H9 (cell line): ENCODE results near the gene TCOF1. TPM values are rescaled to one million over a fixed set of nuclear protein-coding genes. Genes with fewer than 3 reads are reported as not detected.
A peak's percentile ranks its signal among the peaks of the same experiment; 100 is the strongest.

ENCODE experiments used
- DNase-seq: peaks from one replicate; pipeline ENCODE4 v3.0.0-alpha.2; 2017
- H2AFZ ChIP-seq: one replicate; pipeline ENCODE4 v1.6.1; 2013; ENCODE audit warnings: mild to moderate bottlenecking, low read length, control low read depth, moderate library complexity
- H2AK5ac ChIP-seq: 2 replicates; pipeline ENCODE4 v1.6.1; 2013; ENCODE audit warnings: low read length, control low read depth, mixed read lengths; ENCODE audit not compliant: insufficient read length
- H2BK120ac ChIP-seq: one replicate; pipeline ENCODE4 v1.6.1; 2013; ENCODE audit warnings: low read depth, mild to moderate bottlenecking, low read length, control low read depth, inconsistent platforms; ENCODE audit not compliant: poor library complexity, severe bottlenecking
- H2BK12ac ChIP-seq: 2 replicates; pipeline ENCODE4 v1.6.1; 2013; ENCODE audit warnings: low read length, control low read depth, mixed read lengths, low read depth; ENCODE audit not compliant: insufficient read length
- H2BK15ac ChIP-seq: 2 replicates; pipeline ENCODE4 v1.6.1; 2013; ENCODE audit warnings: low read depth, low read length, control low read depth
- H2BK20ac ChIP-seq: one replicate; pipeline ENCODE4 v1.6.1; 2013; ENCODE audit warnings: low read depth, mild to moderate bottlenecking, low read length, control low read depth, inconsistent platforms; ENCODE audit not compliant: poor library complexity, severe bottlenecking
- H2BK5ac ChIP-seq: 2 replicates; pipeline ENCODE4 v1.6.1; 2013; ENCODE audit warnings: low read length, control low read depth, mixed read lengths; ENCODE audit not compliant: insufficient read length
- H3K14ac ChIP-seq: 2 replicates; pipeline ENCODE4 v1.6.1; 2013; ENCODE audit warnings: low read length, control low read depth; ENCODE audit not compliant: insufficient read depth
- H3K18ac ChIP-seq: 2 replicates; pipeline ENCODE4 v1.6.1; 2013; ENCODE audit warnings: low read depth, mild to moderate bottlenecking, mixed read lengths, low read length, control low read depth; ENCODE audit not compliant: insufficient read length
- H3K23ac ChIP-seq: 2 replicates; pipeline ENCODE4 v1.6.1; 2013; ENCODE audit warnings: low read length, control low read depth, mixed read lengths, low read depth; ENCODE audit not compliant: insufficient read length
- H3K23me2 ChIP-seq: 2 replicates; pipeline ENCODE4 v1.6.1; 2013; ENCODE audit warnings: low read depth, mild to moderate bottlenecking, mixed read lengths, low read length, control low read depth; ENCODE audit not compliant: insufficient read length, poor library complexity, severe bottlenecking
- H3K27ac ChIP-seq: 2 replicates; pipeline ENCODE4 v1.5.1; 2013; ENCODE audit warnings: low read length, control low read depth, mixed read lengths, low read depth; ENCODE audit not compliant: insufficient read length
- H3K27me3 ChIP-seq: 2 replicates; pipeline ENCODE4 v1.6.1; 2013; ENCODE audit warnings: low read length, control low read depth, inconsistent platforms; ENCODE audit not compliant: insufficient read depth
- H3K4ac ChIP-seq: 2 replicates; pipeline ENCODE4 v1.6.1; 2013; ENCODE audit warnings: low read depth, mild to moderate bottlenecking, control low read depth, inconsistent platforms, low read length, moderate library complexity
- H3K4me1 ChIP-seq: 2 replicates; pipeline ENCODE4 v1.6.1; 2013; ENCODE audit warnings: low read length, control low read depth, inconsistent platforms; ENCODE audit not compliant: insufficient read depth
- H3K4me2 ChIP-seq: 2 replicates; pipeline ENCODE4 v1.6.1; 2013; ENCODE audit warnings: low read length, control low read depth, mixed read lengths; ENCODE audit not compliant: insufficient read length, insufficient read depth
- H3K56ac ChIP-seq: 2 replicates; pipeline ENCODE4 v1.6.1; 2013; ENCODE audit warnings: low read depth, mild to moderate bottlenecking, mixed read lengths, low read length, control low read depth; ENCODE audit not compliant: insufficient read length
- H3K79me1 ChIP-seq: 2 replicates; pipeline ENCODE4 v1.6.1; 2013; ENCODE audit warnings: low read depth, mild to moderate bottlenecking, moderate library complexity, low read length, control low read depth, inconsistent platforms; ENCODE audit not compliant: insufficient read depth, poor library complexity, severe bottlenecking
- H3K79me2 ChIP-seq: 2 replicates; pipeline ENCODE4 v1.6.1; 2013; ENCODE audit warnings: low read length, control low read depth, inconsistent platforms; ENCODE audit not compliant: insufficient read depth
- H3K9ac ChIP-seq: 2 replicates; pipeline ENCODE4 v1.6.1; 2013; ENCODE audit warnings: low read length, control low read depth, mixed read lengths; ENCODE audit not compliant: insufficient read length; ENCODE audit errors: extremely low read depth
- H3K9me3 ChIP-seq: one replicate; pipeline ENCODE4 v1.6.1; 2013; ENCODE audit warnings: low read depth, low read length, inconsistent platforms; ENCODE audit not compliant: control insufficient read depth
- H3T11ph ChIP-seq: one replicate; pipeline ENCODE4 v1.6.1; 2013; ENCODE audit warnings: mild to moderate bottlenecking, low read length, control low read depth, inconsistent platforms
- H4K20me1 ChIP-seq: one replicate; pipeline ENCODE4 v1.6.1; 2013; ENCODE audit not compliant: control insufficient read depth, insufficient read length, insufficient read depth
- H4K5ac ChIP-seq: 2 replicates; pipeline ENCODE4 v1.6.1; 2013; ENCODE audit warnings: low read depth, mild to moderate bottlenecking, mixed read lengths, low read length, control low read depth; ENCODE audit not compliant: insufficient read length
- H4K8ac ChIP-seq: replicated peaks from 2 replicates; pipeline ENCODE4 v1.6.1; 2013; ENCODE audit warnings: low read length, control low read depth, mixed read lengths, low read depth; ENCODE audit not compliant: insufficient read length
- H4K91ac ChIP-seq: 2 replicates; pipeline ENCODE4 v1.6.1; 2013; ENCODE audit warnings: low read depth, mild to moderate bottlenecking, moderate library complexity, mixed read lengths, low read length, control low read depth; ENCODE audit not compliant: insufficient read length
- H3K27ac Mint-ChIP-seq, 3 experiments: 2 replicates in 2 of 3; 3 replicates in 1 of 3; pipeline ENCODE4 v1.8.0; 2020 to 2021; ENCODE audit warnings: mixed read lengths in 3 of 3, mild to moderate bottlenecking in 1 of 3, moderate library complexity in 1 of 3
- H3K27me3 Mint-ChIP-seq: 2 replicates; pipeline ENCODE4 v1.8.0; 2021; ENCODE audit warnings: low read depth, mild to moderate bottlenecking, moderate library complexity, mixed read lengths
- H3K36me3 Mint-ChIP-seq, 3 experiments: 2 replicates in 2 of 3; 3 replicates in 1 of 3; pipeline ENCODE4 v1.8.0; 2020 to 2021; ENCODE audit warnings: low read depth in 3 of 3, mixed read lengths in 3 of 3; ENCODE audit not compliant: insufficient read depth in 1 of 3
- H3K4me1 Mint-ChIP-seq, 2 experiments: 2 replicates each; pipeline ENCODE4 v1.8.0; 2020; ENCODE audit warnings: mixed read lengths in 2 of 2
- H3K4me3 Mint-ChIP-seq, 2 experiments: 2 replicates in 1 of 2; 3 replicates in 1 of 2; pipeline ENCODE4 v1.8.0; 2020 to 2021; ENCODE audit warnings: mild to moderate bottlenecking in 2 of 2, mixed read lengths in 2 of 2, moderate library complexity in 1 of 2
- H3K9me3 Mint-ChIP-seq, 2 experiments: 2 replicates in 1 of 2; 3 replicates in 1 of 2; pipeline ENCODE4 v1.8.0; 2020; ENCODE audit warnings: mild to moderate bottlenecking in 2 of 2, mixed read lengths in 2 of 2, moderate library complexity in 1 of 2
- CTCF ChIP-seq: fragments of 200-600 bp; sonication (generic); conservative IDR thresholded peaks from 3 replicates; pipeline ENCODE4 v1.8.0; 2021; ENCODE audit warnings: antibody characterized with exemption, mild to moderate bottlenecking
- WGBS: extraction: QIAGEN DNeasy Blood & Tissue Kit; methylation state at CpG from one replicate; pipeline ENCODE4 v1.1.7; 2013; ENCODE audit warnings: missing lambda C conversion rate, low lambda C conversion rate, mixed read lengths; ENCODE audit not compliant: insufficient read length; ENCODE audit errors: extremely low coverage; 5-methylcytosine and 5-hydroxymethylcytosine counted together
- total RNA-seq: library from RNA; stranded (reverse); gene quantifications from 2 replicates; pipeline ENCODE4 v1.2.1, GENCODE V29; 2021

Gene TCOF1
- total RNA-seq, 1 experiment from 2014 or later: 128 TPM

DNA sequence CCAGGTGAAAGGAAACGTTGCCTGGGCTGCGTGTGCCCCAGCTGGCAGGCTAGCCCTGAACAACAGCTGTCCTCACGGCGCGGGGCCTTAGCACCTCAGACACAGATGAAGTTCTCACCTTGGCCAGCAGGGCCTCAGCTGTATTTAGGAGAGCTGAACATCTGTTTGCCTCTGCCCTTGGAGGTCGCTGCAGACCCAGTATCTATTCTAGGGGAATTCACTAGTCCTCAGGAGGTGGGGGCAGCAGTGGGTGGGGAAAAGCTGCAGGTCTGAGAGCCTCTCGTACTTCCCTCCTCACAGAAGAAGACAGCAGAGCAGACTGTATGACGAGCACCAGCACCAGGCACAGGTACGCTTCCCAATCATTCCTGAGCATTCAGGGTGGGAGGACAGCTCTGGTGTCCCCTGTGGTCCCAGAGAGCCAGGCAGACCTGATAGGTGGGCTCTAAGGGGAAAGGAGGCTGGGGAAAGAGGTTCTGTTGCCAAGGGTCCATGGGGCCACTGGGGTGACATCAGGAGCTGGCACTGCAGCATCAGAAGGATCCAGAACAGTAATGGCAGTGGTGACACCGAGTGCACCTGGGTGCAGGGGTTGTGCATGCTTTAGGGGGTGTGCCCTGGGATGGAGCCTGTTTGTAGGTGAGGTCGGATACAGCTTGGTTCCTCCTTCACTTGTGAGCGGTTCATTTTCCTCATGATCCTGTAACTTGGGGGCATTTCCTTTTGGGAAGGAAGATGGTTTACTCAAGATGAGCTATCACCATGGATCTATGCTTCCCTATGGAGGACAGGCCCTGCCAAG, 41.4 kb downstream of the TCOF1 start:
- no peaks in the 10 kb centered on the region for H3K4me1 Mint-ChIP-seq
- Histone ChIP-seq H3K27me3 (no peaks in the 10 kb centered on the region), H4K91ac (no peak overlapping the region), H3K79me1 (no peaks in the 10 kb centered on the region), H2AFZ (no peak overlapping the region), H2BK20ac (no peak overlapping the region), H3K18ac (no peak overlapping the region), H2BK5ac (no peak overlapping the region), H3K23me2 (no peaks in the 10 kb centered on the region), H3K9ac (no peak overlapping the region), H3K27ac (no peak overlapping the region), H3K23ac (no peak overlapping the region), H2AK5ac (no peak overlapping the region), H2BK15ac (no peak overlapping the region), H3K9me3 (no peaks in the 10 kb centered on the region), H3K56ac (no peak overlapping the region), H3K4ac (no peak overlapping the region), H3K4me1 (no peaks in the 10 kb centered on the region), H2BK120ac (no peak overlapping the region), H4K5ac (no peak overlapping the region), H4K8ac (no peak overlapping the region), H3T11ph (no peak overlapping the region), H3K14ac (no peak overlapping the region), H3K4me2 (no peak overlapping the region), H3K79me2 (no peaks in the 10 kb centered on the region), H4K20me1 (peaks cover 2% of the 10 kb centered on the region), H2BK12ac (no peak overlapping the region)
- DNase-seq: peak; percentile 52
- H3K9me3 Mint-ChIP-seq: no peaks in the 10 kb centered on the region
- H3K27me3 Mint-ChIP-seq: no peaks in the 10 kb centered on the region
- no CpG with 5 or more reads among the region's 12 CpGs for WGBS
- TF ChIP-seq CTCF: peak; percentile 53
- H3K36me3 Mint-ChIP-seq: peaks cover 49 to 85% (median 67%) of the 10 kb centered on the region in 3 experiments
- no peak overlapping the region for H3K27ac Mint-ChIP-seq
- H3K4me3 Mint-ChIP-seq: no peak overlapping the region
